ENCODE data around the gene PDCD1LG2.

PDCD1LG2 gene

GRCh38 chr9:5532790-5533189 is 22.5 kb downstream of the PDCD1LG2 start:
- no peak for DNase-seq

GRCh38 chr9:5536684-5537083 is 26.4 kb downstream of the PDCD1LG2 start:
- no peak for DNase-seq

GRCh38 chr9:5543875-5544702 is 33.8 kb downstream of the PDCD1LG2 start:
- no peak for DNase-seq

GRCh38 chr9:5549658-5550650 is 39.6 kb downstream of the PDCD1LG2 start:
- no peak for DNase-seq

GRCh38 chr9:5551368-5552150 is 41.2 kb downstream of the PDCD1LG2 start:
- DNase-seq = no peak

- no peak for DNase-seq
These were observed 42.0 kb downstream of the PDCD1LG2 start for GRCh38 chr9:5552301-5552700.

GRCh38 chr9:5553211-5553610 is 42.9 kb downstream of the PDCD1LG2 start:
- no peak for DNase-seq

- DNase-seq = no peak
These were observed 43.9 kb downstream of the PDCD1LG2 start for GRCh38 chr9:5554254-5554653.

- DNase-seq = no peak
These were observed 45.9 kb downstream of the PDCD1LG2 start for GRCh38 chr9:5556101-5556705.

GRCh38 chr9:5557606-5558587 is 47.6 kb downstream of the PDCD1LG2 start:
- no peak for DNase-seq

GRCh38 chr9:5559659-5560058 is 49.3 kb downstream of the PDCD1LG2 start:
- no peak for DNase-seq

- DNase-seq = no peak
These were observed 50.2 kb downstream of the PDCD1LG2 start for GRCh38 chr9:5560443-5561100.

GRCh38 chr9:5561828-5562488 is 51.6 kb downstream of the PDCD1LG2 start:
- DNase-seq = no peak

- no peak for DNase-seq
These were observed 52.6 kb downstream of the PDCD1LG2 start for GRCh38 chr9:5562806-5563416.

- DNase-seq = no peak
These were observed 53.1 kb downstream of the PDCD1LG2 start for GRCh38 chr9:5563417-5563815.

GRCh38 chr9:5563886-5564285 is 53.6 kb downstream of the PDCD1LG2 start:
- no peak for DNase-seq

- DNase-seq = no peak
These were observed 55.8 kb downstream of the PDCD1LG2 start for GRCh38 chr9:5566054-5566618.

GRCh38 chr9:5568868-5569267 is 58.5 kb downstream of the PDCD1LG2 start:
- DNase-seq = no peak

- DNase-seq = no peak
These were observed 59.1 kb downstream of the PDCD1LG2 start for GRCh38 chr9:5569409-5569808.

Measured in NCI-H2081 (cell line).